HG03469 (cell line): ENCODE results near the gene MEI4.
"Not testable (repeated sequence)": the region's sequence is repeated elsewhere in the genome, so short reads cannot be mapped to it uniquely, and the experiment has no call there.

ENCODE experiments used
- ATAC-seq: cut with Tn5 transposase; IDR thresholded peaks from one replicate; pipeline ENCODE4 v1.9.1; 2021; ENCODE audit warnings: mild to moderate bottlenecking, moderate library complexity, moderate number of reproducible peaks; ENCODE audit not compliant: unreplicated experiment

The MEI4 gene, protein sequence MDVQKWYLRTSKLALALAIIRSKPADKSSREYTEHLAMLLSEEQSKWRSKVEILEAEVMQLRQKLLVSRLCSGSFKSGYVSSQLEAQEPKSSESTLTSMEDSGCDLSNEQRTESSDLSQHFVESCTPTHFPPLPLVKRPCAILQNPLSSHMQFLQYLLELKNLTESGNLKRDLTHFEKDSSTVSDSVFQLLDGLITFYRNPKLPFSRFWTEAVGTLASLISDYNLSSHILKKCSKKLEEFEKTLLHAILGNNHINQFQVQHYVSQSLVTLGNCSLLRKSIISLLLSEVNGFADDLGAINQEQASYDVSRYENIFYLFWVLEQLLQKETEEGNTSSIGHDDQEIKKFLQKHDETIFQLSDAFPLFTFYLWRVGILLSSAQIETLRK

DNA sequence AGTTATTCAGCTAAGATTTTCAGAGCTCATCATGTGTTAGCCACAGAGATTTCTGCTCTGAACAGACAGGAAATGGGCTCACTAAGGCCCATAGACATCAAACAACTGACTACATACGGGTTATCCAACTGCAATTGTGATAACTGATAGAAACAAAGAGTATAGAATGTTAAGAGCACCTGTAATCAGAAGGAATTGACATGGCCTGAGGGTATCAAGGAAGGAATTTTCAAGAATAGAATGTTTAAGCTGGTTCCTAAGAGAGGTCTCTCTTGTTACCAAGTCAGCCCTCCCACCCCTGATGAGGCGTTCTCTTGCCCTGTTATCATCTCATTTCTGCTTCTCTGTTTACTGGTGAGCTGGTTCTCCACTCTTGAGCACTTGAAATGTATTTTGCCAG lies at the start of gene MEI4:
Gene MEI4 (plus strand): TSS at position 301 of the 400 bp plus-strand sequence. CDS start 37,633 bp downstream, outside the sequence.
- ATAC-seq, result no peak

DNA sequence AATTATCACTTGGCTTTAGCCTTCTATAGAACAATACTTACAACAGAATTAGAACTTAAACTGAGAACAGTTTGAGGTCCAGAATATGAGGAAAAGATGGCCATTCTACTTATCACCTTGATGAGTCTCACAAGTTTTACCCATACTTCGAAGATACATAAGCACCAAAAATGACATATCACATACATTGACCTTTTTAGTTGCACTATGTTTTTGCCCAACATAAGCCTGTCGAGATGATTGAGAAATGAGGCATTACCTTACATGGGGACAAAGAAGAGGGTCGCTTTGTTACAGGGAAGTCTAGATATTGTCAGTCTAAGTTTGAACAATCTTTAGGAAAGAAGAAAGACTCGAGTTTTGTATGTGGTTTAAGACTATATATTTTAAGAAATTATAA lies 48.4 kb upstream of the MEI4 start:
- no peak for ATAC-seq

DNA sequence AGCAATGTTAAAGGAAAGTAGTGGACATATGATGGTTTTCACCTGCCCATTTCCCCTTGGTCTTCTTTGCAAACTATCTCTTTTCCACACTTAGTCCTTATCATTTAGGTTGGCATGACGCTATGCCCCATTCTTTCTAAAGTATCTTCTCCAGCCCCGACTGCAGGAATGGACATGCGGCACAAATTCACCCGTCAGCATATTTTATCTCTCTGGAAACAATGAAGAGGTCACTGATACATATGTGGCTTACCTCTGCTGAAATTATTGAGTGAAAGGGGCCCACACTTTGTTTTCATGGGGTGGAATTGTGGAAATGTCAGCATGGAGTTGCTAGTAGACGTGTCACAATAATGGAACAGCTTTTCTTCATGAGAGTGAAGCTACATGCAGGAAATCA lies 45.8 kb upstream of the MEI4 start:
- ATAC-seq, result no peak

DNA sequence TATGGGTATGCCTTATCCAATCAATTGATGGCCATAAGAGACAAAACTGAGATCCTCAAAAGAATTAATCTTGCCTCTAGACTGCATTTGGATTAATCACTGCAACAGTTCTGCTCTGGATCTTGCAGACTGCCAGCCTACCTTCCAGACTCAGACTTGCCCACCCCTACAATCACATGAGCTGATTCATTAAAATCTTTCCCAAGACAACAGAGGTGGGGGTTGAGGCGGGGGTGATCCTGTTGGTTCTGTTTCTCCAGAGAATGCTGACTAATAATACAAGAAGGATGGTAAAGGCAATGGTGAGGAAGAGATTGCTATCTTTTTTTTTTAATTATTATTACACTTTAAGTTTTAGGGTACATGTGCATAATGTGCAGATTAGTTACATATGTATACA lies 43.7 kb upstream of the MEI4 start:
- ATAC-seq, result no peak

DNA sequence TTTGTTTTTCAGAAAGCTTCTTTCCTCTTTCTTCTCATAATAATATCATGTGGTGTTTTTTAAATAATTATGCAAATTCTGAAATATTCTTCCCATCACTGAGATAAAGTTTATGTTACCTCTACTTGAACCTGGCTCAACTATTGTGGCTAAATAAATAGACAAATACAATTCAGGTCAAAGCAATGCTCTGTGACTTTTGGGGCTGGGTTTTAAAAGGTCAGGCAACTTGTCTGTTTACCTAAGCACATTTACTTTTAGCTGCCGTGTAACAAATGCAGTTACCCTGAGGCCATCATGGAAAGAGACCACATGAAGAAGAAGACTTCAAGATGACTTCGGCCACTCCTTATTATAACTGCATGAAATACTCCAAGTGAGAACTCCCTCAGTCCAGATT lies 33.7 kb upstream of the MEI4 start:
- ATAC-seq, result no peak

DNA sequence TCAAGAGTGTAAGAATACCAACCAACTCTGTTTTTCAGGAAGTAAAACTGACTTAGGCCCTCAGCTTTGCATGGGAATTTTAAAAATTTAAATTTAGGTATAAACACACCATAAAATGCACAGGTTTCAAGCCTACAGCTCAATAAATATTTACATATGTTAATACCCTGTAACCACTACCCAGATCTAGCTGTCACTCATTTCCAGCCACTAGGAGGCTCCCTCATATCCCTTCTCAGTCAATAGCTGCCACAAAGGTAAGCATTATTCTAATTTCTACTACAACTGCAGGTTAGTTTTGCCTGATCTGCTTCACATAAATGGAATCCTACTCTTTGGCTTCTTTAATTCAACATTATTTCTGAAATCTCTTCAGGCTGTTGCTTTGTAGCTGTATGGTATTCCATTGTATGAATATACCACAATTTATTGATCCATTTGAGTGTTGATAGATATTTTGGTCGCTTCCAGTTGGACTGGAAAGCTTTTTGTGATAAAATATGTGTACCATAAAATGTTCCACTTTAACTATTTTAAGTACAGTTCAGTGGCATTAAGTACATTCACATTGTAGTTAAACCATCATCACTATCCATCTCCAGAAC lies 32.5 kb upstream of the MEI4 start:
- ATAC-seq, result peak; percentile 67

DNA sequence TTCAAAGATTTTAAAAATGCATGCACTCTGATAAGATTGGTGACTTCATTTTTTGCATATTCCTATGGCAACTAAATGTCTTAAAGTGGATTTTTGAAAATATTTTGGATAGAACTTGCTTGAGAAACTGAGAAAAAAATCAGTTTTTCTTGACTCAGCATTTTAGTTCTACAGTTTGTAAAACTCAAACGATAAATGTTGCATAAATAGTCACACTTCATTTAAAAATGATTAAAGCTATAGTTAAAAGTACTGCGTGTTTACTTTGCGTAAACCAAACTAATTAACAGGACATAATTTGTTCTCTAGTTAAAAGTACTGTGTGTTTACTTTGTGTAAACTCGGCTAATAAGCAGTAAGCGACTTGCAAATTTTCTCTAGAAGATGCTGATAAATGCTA lies 28.3 kb upstream of the MEI4 start:
- ATAC-seq, result no peak

DNA sequence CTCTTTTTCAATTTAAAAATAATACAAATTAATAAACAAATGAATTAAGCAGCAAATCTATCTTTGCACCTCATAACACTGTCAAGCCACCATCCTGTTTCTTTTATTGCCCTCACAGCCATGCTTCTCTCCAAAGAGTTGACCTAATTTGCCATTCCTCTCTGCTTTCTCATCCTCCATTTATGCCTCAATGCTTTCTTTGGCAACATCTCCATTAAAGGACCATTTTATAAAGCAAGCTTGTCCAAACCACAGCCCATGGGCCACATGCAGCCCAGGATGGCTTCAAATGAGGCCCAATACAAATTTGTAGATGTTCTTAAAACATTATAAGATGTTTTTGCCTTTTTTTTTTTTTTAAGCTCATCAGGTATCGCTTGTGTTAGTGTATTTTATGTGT lies 26.4 kb upstream of the MEI4 start:
- ATAC-seq, result no peak

DNA sequence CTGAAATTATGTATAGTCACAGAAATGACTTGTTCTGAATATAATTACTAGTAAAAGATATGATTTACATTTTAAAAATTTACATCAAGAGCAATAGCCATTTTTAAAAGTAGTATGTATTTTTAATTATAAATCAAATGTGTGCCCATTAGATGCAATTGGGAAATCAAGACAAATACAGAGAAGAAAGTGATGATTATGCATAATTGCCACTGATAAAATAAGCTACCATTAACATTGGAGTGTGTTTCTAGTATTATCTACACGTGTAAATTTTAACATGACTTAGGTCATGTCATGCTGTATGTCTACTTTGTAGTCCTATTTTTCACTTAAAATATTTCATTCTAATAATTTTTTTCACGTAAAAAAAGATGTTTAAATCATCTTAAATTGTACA lies 22.8 kb upstream of the MEI4 start:
- ATAC-seq, result no peak

DNA sequence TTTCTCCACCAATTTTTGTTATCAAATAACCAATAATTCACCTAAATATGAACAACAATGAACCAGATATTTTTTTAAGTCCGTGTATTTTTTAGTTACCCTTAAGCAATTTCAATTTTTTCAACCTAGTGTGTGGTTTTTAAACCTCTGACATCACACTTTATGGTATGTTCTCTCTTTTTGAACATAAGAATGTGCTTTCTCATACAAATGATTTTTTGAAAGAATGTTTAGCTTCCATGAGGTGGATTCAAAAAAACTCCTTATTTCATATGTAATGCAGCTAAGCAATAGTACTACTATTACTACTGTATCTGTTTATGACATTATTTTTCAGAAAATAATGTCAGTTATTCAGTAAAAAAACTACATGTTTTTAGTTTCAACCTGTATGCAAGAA lies 19.4 kb upstream of the MEI4 start:
- no peak for ATAC-seq

DNA sequence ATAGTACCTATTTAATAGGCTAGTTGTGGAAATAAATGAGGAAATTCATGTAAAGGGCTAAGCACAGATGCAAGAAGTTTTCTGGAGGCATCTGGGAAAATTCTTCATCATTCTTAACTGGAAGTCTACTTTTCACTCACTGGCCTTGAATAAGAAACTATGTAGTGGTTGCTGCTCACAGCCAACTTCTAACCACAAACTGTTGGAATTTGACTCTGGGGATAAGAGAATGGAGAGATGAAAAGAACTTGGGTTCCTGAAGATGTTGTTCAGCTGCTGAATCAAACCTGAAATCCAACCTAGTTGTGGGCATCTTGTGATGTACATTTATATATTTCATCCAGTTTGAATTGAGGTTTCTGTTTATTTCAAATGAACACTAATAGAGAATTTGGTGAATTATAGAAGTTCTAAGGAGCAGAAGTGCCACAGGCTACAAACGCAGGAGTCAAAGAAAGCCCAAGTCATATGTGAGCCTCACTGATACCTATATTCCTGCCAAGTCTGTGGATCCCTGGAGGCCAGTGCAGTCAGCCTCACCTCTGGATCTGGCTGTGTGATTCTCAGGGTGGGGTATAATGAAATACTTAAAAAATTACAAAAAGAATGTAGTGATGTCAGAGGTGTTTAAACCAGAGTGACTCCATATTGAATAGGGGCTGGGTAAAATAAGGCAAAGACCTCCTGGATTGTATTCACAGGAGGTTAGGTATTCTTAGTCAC lies 18.7 kb upstream of the MEI4 start:
- ATAC-seq, result no peak

DNA sequence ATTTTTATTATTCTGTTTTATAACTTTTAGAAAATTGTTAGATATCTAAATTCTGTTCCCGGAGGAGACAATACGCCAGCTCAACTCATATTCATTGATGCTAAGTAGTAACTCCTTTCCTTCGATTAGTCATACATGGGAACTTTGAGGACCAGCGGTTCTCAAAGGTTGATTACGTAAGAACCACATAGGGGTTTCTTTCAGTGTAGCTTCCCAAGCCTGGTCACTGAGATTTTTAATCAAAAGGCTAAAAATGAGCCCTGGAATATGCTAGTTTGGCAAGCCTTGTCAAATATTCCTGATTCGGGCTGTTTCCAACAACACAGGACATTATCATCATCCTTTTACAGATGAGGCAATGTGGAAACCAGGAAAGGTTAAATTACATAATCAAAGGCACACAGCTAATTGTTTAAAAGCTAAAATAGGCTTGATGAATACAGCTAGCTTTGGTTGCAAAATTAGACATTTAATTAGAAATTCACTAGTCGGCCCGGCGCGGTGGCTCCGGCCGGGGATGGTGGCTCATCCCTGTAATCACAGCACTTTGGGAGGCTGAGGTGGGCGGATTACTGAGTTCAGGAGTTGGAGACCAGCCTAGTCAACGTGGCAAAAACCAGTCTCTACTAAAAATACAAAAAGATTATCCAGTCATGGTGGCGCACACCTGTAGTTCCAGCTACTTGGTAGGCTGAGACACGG lies 14.6 kb upstream of the MEI4 start:
- ATAC-seq, result no peak

DNA sequence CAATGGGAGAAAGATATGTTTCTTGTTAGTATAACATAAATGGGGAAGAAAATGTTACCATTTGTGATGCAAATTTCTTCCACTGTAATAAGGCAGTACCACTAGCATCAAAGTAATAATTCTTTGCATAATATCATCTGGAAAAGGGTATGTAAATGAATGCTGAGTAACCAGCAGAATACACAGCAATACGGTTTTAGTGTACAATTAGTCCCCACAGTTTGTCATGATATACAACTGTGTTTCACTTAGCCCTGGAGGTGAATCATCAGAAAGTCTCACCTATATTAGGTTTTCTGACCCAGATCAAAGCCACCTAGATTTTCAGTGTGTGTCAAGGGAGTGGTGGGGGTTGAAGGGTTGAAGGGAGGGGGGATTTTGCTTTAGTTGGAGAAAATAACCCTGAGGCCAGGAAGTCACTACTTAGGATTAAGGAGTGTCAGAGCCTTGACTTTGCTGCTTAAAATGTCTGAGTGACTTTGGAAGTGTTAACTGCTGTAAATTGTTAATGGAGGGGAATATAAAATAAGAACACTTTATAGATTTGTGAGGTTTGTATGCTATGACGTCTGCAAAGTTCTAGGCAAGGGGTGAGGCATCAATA lies 8.6 kb upstream of the MEI4 start:
- no peak for ATAC-seq

DNA sequence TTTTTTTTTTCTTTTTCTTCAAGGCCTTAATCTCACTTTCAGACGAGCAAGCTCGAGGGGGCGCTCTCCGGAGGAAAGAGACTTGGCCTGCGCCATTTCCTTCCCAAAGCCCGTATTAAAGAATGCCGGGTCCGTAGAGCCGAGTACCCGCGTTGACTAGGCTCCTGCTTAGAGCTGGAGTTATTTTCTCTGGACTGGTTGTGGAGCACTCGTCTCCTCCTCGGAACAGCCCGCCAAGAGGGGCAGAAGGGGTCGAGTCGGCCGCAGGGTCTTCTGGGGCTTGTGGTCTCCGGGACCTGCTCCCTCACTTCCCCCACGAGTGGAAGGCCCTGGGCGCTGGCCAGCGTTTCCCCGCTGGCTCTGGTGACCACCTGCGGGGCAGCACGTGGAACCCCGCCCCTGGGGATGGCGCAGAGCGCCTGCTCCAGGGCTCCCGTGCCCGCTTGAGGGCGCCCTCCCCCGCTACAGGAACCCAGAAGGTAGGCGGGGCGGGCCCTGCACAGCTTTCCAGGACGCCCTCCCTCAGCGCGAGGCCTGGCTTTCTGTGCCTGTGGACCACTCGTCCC lies 2.7 kb upstream of the MEI4 start:
- ATAC-seq, result no peak

DNA sequence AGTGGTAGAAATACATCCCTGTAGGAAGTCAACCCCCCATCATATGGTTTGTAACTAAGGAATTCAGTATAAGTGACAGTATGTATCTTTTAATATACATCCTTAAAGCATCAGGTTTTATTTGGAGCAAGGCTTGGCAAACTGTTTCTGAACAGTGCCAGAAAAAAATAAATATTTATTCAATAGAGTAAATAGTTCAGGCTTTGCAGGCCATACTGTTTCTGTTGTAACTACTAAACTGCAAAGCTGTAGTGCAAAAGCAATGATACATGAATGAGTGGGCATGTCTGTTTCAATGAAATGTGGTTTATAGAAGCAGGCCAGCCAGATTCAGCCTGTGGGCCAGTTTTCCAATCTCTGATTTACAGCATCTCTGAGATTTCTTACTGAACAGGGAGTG lies 977 bp downstream of the MEI4 start:
- no peak for ATAC-seq

DNA sequence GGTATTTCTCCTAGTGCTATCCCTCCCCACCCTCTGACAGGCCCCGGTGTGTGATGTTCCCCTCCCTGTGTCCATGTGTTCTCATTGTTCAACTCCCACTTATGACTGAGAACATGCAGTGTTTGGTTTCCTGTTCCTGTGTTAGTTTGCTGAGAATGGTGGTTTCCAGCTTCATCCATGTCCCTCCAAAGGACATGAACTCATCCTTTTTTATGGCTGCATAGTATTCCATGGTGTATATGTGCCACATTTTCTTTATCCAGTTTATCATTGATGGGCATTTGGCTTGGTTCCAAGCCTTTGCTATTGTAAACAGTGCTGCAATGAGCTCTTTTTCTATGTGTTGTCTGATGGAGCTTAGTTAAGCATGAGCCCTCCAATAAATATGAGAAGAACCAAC lies 2.2 kb downstream of the MEI4 start:
- ATAC-seq, result not testable (repeated sequence)

DNA sequence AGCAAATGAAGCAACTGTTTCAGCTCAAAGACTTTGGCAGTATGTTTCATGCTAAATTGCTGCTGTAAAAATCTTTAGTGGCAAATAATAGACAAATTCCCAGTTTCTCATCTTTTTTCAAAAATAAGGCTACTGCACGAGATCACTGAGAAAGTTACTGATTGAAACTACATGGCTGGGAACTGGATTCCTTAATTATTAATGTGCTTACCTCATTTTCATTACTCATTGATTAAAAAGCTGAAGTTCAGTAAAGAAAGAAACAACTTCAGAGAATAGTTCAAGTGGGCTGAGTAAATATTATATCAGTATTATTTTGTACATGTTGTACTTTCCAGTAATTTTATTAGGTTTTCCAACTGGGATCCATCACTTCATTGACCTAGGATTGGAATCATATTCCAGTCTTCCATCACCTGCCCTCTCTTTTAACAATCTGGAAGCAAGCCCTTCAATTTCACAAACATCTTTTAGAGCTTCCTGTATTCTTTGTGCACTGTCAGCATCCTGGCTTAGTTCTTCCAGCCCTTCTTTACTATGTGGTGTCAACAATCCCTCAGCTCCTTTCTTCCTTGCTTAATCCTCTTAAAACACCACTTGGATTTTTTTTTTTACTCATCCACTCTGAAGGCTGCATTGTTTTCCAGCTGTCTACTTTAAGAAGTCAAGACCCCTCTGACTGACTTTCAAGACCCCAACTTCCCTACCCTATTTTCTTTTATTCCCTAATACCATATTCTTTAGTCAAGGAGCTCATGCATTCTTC lies 4.3 kb downstream of the MEI4 start:
- no peak for ATAC-seq

DNA sequence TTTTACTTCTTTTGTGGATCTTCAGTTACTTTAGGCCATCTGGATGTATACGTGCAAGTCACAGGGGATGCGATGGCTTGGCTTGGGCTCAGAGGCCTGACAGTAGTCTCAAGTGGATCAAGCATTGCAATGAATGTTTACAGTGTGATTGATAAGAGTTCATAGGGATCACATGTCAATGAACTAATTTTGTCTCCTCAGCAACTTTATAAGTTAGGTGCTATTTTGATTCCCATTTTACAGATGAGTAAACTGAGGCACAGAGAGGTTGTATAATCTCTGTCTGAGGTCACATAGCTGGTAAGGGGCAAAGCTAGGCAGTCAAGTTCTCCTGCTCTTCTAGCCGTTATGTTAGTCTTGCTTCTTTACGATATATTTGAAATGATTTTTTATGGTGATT lies 13.5 kb downstream of the MEI4 start:
- no peak for ATAC-seq

DNA sequence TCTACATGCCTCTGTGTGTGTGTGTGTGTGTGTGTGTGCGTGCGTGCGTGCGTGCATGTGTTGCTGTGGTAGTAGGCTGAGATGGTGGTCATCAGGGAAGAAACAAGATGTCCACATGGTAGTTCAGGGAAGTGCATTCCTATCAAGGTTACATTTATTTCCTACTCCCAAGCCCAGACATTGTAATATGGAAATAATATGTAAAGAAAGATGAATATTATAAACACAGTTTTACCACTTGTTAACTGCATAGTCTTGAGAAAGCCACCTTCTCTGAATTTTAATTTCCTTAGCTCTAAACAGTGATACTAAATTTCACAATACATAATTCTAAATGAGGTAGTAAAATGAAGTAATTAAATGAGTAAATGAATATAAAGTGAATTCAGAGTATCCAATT lies 14.0 kb downstream of the MEI4 start:
- no peak for ATAC-seq

DNA sequence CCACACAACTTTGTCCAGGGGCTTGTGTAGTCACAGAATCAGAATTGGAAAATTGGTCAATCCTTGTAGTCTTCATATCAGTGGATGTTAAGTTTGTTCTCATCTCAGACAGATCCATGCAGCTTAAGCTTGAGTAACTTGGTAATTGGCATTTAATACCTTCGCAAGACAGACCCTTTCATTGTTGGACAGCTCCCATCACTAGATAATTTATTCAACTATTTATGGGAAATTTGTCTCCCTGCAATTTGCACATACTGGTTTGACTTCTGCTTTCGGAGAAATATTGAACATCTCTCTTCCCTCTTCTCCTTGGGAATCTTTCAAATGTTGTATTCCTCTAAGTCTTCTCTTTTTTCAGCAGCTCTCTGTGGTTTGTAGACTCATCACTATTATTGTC lies 17.1 kb downstream of the MEI4 start:
- ATAC-seq, result no peak
